Activated T-cell treated with anti-CD3 and anti-CD28 coated beads, Interleukin-2, amount 50 U/mL, for 48 hours (primary cell): ENCODE results near the gene CRYBG2.

ENCODE experiments used
- DNase-seq, 2 experiments: peaks; one replicate each; pipeline ENCODE4 v3.0.0-alpha.2; 2020

Gene CRYBG2

GRCh38 chr1:26278303-26278702, 75.6 kb downstream of the CRYBG2 start:
- DNase-seq = peak; percentile 35 to 42

GRCh38 chr1:26277719-26278118, 76.2 kb downstream of the CRYBG2 start:
- peak in 1 of 2 experiments; percentile 23 for DNase-seq

DNA sequence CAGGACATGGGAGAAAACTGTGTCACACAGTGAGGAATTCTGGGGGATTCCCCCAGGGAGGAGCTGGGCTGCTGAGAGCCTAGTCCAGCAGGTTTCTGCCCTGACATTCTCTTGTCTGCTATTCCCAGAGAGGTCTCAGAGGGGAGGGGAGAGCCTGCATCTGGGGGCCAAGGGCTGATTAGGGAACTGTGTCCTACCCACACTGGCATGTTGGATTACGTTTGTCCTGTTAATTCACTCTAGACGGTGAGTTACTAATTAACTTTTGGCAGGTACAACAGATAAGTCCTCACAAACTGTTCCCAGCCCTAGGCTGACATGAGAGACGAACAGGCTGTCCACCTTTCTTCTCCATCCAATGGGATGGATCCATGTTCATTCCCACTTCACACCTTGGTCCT, 76.7 kb downstream of the CRYBG2 start:
- DNase-seq = peak in 1 of 2 experiments; percentile 19

DNA sequence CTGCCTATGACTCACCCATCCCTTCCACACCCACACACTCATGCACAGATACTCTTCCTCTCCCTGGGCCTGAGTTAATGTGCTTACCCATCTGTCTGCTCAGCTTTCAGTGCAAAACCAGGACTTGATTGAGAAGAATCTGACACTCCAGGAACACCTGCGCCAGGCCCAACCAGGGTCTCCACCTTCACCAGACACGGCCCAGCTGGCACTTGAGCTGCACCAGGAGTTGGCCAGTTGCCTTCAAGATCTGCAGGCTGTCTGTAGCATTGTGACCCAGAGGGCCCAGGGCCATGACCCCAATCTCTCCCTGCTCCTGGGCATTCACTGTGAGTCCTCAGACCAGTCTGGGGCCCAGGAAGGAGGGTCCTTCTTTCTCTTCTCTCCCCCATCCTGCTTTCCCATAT, 77.5 kb downstream of the CRYBG2 start:
- DNase-seq = no peak

DNA sequence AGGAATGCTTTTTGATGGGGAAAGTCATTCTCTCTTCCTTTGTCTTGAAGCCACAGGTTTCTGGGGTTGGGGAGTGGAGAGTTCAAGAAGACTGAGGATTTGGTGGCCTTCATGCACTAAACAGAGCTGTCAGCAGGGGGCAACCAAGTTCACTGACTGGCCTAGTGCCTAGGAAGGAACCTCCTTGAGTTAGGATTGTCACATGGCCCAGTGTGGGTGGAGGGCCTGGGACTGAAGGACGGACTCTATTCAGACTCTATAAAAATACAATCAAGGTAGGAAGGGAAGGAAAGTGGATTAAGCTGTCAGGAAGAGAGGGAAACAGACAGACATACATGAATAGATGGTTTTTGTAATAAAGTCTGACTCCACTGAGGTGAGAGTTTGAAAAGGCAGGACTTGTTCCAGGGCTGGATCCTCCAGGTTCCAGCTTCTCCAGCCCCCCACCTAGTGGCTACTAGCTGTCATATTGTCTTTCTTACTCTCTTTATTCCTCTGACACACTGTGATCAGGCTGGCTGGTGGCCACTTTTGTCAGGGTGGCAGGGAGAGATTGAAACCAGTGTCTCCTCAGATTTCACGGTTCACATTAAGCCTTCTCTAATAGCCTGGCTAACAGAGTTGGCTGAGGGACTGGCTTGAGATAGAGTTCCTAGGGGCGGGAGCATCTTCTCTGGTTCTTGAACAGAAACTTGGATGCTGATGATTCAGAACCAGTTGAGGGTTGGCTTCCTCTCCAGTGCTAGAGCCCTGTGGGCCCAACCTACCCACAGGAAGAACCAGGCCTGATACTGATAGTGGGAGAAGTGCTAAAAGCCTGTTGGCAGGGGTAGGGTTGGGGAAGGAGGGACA, 78.1 kb downstream of the CRYBG2 start:
- peak; percentile 90 to 91 for DNase-seq

DNA sequence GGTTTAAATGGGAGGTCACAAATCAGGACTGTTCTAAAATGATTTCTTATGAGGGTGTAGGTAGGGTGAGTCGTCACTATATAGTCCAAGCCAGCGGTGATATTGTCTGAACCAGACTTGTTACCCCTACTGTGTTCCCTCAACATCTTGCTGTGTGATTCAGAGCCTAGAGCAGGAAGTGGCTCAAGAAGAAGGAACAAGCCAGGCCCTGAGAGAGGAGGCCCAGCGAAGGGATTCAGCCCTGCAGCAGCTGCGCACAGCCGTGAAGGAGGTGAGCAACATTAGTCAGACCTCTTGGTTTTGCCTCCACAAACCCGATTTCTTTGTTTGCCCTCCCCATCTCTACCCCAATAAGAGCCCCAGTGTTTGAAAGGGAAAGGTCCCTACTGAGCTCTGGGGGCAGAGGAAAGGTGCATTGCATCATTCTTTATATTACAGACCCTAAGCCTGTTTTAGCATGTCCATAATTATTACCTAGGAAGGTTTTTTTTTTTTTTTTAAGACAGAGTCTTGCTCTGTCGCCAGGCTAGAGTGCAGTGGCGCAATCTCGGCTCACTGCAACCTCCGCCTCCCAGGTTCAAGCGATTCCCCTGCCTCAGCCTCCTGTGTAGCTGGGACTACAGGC, 79.0 kb downstream of the CRYBG2 start:
- DNase-seq = peak in 1 of 2 experiments; percentile 42
